Glomerular endothelial cell (primary cell): ENCODE data around the gene CHAT. TPM values are rescaled to one million over a fixed set of nuclear protein-coding genes. Genes with fewer than 3 reads are reported as not detected.
A peak's percentile ranks its signal among the peaks of the same experiment; 100 is the strongest.

Source experiments
- DNase-seq: peaks from one replicate; pipeline ENCODE4 v3.0.0-alpha.2; 2011; ENCODE audit warnings: low read depth, low spot score; ENCODE audit errors: extremely low read depth
- total RNA-seq: library from RNA; depleted of rRNA; stranded (reverse); fragments of >200 nt; gene quantifications from 2 replicates; pipeline ENCODE4 v1.2.3, GENCODE V29; 2015

Gene CHAT
- total RNA-seq: not detected in 2 replicates

- DNase-seq: no peak
Measured at GRCh38 chr10:49613882-49614241, at the start of gene CHAT. Gene CHAT (plus strand): TSS chr10:49614037. CDS start chr10:49614190, 153 bp downstream.

- no peak for DNase-seq
Measured at GRCh38 chr10:49564461-49565009, 49.3 kb upstream of the CHAT start.

- no peak for DNase-seq
Measured at GRCh38 chr10:49567810-49568209, 46.0 kb upstream of the CHAT start.

GRCh38 chr10:49568235-49568634, 45.6 kb upstream of the CHAT start:
- no peak for DNase-seq

- DNase-seq: no peak
Measured at GRCh38 chr10:49569031-49569631, 44.7 kb upstream of the CHAT start.

- no peak for DNase-seq
Measured at GRCh38 chr10:49571388-49571787, 42.4 kb upstream of the CHAT start.

- no peak for DNase-seq
Measured at GRCh38 chr10:49572594-49573114, 41.2 kb upstream of the CHAT start.

GRCh38 chr10:49575489-49576072, 38.3 kb upstream of the CHAT start:
- DNase-seq: no peak

GRCh38 chr10:49577182-49577925, 36.5 kb upstream of the CHAT start:
- no peak for DNase-seq

- DNase-seq: no peak
Measured at GRCh38 chr10:49578392-49578791, 35.4 kb upstream of the CHAT start.

GRCh38 chr10:49579621-49580020, 34.2 kb upstream of the CHAT start:
- no peak for DNase-seq

- DNase-seq: no peak
Measured at GRCh38 chr10:49585387-49585786, 28.4 kb upstream of the CHAT start.

- DNase-seq: no peak
Measured at GRCh38 chr10:49587981-49588380, 25.9 kb upstream of the CHAT start.

GRCh38 chr10:49592726-49593563, 20.9 kb upstream of the CHAT start:
- peak; percentile 16 for DNase-seq

- no peak for DNase-seq
Measured at GRCh38 chr10:49593564-49593875, 20.3 kb upstream of the CHAT start.

GRCh38 chr10:49593998-49594397, 19.8 kb upstream of the CHAT start:
- DNase-seq: no peak

GRCh38 chr10:49594594-49594993, 19.2 kb upstream of the CHAT start:
- DNase-seq: peak; percentile 33

- DNase-seq: no peak
Measured at GRCh38 chr10:49595003-49595712, 18.7 kb upstream of the CHAT start.

- DNase-seq: no peak
Measured at GRCh38 chr10:49595713-49596492, 17.9 kb upstream of the CHAT start.

- DNase-seq: no peak
Measured at GRCh38 chr10:49596493-49596809, 17.4 kb upstream of the CHAT start.
